Cardiac septum (tissue), 1 donor: ENCODE results near the gene AWAT2. TPM values are rescaled to one million over a fixed set of nuclear protein-coding genes. Genes with fewer than 3 reads are reported as not detected.

Experiments used
- DNase-seq: peaks from one replicate; pipeline ENCODE4 v3.0.0-alpha.2; 2020; ENCODE audit warnings: low spot score
- intact Hi-C: fragments of 100-400 bp; cut with DNase I; formaldehyde crosslinking; loops from one replicate; pipeline ENCODE4 v1.14.0; 2022
- total RNA-seq: library from RNA; stranded (reverse); fragmentation: NEBNext Ultra II Directional; extraction: Animal tissue kit (Norgen Biotek cat#: 25700); gene quantifications from one replicate; pipeline ENCODE4 v1.2.1, GENCODE V29; 2021
- donor health status: DM: no; HTN: no; CAD: no.

The AWAT2 gene
- total RNA-seq, 1 donor from 2014 or later: not detected

DNA sequence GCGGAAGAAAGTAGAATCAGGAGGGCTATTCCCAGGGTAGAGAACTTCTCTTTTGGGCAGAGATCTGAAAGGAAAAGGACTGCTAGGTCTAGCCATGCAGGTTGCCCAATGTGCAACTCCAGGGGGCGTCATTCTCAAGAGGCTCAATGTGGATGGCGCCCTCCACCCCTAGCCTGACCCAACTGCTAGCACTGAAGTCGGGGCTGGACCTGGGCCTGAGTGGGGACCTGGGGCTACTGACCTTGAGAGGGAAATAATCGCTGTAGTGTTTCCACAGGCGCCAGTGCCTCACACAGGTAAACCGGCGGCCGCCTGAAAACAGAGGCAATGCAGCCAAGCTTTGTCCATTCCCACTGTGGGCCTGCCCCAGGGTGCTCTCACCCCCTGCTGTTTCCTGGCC is 6.1 kb downstream of the AWAT2 start:
- no peak for DNase-seq
- intact Hi-C loops: no loop called here

DNA sequence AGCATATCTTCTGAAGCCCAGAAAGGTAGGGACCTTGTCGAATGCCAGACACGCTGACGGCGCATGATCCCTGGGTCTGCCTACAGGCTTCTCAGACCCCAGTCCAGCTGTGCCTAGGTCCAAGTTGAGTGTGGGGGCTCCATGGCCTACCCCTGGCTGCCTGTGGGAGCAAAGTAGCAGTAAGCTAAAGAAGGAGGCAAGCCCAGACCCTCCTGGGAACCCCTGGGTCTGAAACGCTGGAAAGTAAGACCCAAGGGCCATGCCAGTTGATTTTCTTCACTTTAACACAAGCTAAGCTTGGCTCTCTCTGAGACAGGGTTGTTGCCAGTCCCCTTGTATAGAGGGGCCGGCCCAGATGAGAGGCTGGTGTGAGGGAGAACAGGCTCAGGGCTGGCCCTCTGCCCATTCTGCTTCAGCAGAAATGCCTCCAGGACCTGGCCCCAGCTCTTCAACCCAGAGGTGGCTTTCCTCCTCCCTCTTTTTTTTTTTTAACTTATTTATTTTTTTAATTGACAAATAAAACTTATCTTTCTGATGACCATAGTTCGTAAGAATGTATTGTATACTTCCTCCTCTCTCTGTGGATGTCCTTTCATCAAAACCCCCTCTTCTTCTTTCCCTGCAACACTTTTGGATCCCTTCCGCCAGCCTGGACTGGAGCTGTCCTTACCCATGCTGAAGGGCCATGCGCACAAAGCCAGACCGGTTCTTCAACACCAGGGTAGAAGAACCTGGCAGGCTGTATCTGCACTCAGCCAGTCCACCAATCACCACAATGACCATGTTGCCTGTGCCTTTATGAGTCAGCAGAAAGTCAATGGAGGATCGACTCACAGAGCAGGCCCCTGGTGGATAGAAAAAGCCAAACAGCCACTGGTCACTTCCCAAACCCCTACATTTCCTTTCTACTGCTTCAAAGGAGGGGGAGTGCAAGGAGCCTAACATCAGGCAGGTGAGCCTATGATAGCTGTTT is 7.1 kb downstream of the AWAT2 start:
- intact Hi-C loops: no loop called here
- no peak for DNase-seq

DNA sequence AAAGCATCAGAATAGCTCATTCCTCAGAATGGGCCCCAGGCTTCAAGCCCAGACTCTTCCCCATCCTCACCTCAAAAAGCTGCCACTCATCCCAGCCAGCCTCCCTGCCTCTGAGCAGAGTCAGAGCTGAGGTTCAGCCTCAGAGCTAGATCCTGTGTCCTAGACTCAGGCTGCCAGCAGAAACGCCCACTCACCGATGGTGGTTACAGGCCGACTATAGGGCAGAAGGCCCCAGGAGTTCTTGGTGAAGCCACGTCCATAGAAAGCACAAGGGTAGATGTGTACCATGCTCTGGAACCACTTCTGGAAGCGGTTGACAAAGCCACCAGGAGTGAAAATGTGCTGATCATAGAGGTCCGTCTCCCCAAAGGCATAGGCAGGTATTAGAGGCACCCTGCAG is 7.7 kb downstream of the AWAT2 start:
- DNase-seq: no peak
- intact Hi-C loops: no loop called here

DNA sequence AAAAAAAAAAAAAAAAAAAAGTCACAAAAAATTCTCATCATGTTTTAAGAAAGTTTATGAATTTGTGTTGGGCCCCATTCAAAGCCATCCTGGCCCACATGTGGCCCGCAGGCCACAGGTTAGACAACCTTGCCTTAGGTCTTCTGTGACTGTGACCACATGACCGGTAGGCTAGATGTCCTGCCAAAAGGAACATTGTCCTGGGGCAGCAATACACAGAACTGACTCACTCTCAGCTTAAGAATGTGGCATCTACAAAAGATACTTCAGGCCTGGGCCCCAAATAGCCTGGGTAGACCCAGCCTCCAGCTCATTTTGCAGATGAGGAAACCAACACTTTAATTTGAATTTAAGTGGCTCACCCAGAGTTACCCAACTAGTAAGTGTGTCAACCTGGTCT is 10.0 kb downstream of the AWAT2 start:
- intact Hi-C loops: loop anchor here (10.0 kb wide), 1 partner anchor 425 kb away; the partner anchor contains the start of gene EDA
- DNase-seq: no peak

DNA sequence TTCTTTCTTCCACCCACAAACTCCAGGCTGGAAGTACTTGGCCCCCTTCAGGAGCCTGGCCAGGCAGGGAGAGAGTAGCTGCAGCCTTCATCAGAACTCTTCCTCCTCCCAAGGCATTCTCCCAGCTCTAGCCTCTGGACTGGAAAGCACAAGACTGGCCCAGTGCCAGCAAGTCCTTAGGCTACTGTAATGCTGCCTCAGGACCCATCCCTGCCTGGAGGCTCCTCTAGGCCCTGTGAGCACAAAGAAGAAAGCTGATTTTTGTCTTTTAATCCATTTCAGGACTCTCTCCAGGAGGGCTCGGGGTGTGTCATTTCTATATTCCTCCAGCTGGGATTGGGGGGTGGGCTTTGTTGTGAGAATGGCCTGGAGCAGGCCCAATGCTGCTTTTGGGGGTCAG is 10.8 kb downstream of the AWAT2 start:
- intact Hi-C loops: loop anchor here (10.0 kb wide), 1 partner anchor 424 kb away; the partner anchor contains the start of gene EDA
- DNase-seq: no peak

DNA sequence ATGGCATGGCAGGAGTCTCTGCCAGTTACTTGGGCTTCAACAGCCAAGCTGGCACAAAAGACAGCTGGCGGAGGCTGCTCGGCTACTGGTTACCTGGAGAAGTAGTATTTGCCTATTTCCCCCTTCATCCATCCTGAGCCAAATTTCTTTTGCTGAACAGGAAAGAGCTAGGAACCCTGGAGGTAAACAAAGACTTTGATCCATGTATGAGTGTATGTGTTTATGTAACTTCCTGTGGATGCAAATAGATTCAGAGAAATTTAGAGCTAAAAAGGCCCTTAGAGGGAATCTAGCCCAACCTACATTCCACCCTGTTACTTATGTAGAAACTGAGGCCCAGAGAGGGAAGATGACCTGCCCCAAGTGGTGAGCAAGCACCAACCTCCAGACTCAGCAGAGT is 11.2 kb downstream of the AWAT2 start:
- intact Hi-C loops: loop anchor here (10.0 kb wide), 1 partner anchor 424 kb away; the partner anchor contains the start of gene EDA

DNA sequence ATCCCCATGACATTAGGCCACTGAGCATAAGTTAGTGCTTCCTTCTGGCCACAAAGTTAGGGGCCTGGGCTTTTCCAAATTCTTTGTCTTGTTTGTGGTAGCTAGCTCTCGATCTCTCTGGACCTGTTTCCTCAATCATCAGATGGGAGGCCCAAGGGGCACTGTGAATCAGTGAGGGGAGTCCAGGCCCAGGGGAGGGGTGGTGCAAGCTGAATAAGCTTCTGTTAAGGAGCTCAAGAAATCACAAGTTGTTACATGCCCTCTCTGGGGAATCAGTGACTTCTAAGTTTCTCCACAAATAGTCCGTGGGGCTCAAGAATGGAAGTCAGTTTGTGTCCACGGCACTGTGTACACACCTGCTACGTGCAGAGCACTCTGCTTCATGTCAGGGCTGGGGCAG is 15.1 kb downstream of the AWAT2 start:
- no peak for DNase-seq
- intact Hi-C loops: loop anchor here (5.0 to 10.0 kb wide), 2 partner anchors 420 to 607 kb away; partner anchors contain the start of gene EDA

More for the DNA sequence above, 11.2 kb downstream of the AWAT2 start:
- DNase-seq: no peak

DNA sequence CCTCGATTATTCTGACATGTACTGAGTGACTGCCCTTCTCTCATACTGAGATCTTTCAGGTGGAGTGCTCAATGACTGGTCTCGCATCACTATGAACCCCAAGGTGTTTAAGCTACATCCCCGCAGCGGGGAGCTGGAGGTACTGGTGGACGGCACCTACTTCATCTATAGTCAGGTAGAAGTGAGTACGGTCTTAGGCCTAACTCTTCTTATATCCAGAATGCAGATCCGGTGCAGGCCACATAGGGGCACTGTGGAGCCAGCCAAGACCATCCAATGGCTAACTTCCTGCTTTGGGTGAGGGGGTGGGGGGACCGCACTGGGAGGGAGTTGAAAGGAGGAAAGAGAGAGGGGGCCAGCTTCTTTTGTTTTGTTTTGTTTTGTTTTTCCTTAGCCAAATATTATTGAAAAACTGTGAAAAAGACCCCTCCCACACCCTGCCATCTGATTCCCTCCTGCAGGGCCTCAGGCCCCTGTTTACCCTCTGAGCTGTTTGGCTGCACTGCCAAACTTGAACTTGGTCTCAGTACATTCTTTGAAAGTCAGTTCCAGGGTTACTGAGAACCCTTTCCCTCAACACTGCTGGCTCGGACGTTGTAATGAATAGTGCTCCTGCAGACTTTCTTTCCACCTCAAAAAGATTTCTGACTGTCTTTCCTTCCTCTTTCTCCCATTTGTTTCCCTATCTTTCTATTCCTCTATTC is 16.2 kb downstream of the AWAT2 start:
- no peak for DNase-seq
- intact Hi-C loops: loop anchor here (5.0 to 10.0 kb wide), 2 partner anchors 419 to 606 kb away; partner anchors contain the start of gene EDA

DNA sequence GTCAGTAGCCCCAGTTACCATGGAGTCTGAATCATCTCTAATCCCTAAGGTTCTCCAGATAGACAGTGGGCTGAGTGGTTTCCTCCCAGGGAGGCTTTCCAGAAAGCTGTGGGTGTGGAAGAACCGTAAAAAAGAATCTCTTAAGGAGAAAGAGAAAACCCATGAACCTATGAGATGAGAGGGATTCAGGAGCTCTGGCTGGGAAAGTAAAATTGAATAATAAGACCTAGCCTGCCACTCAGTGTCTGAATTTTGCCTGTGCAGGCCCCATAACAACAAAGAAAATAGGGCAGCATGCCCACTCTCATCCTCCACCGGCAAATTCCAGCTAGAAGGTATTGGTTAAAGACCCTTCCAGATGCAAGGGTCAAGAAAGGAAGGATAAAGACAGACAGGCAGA is 16.9 kb downstream of the AWAT2 start:
- no peak for DNase-seq
- intact Hi-C loops: loop anchor here (5.0 to 10.0 kb wide), 2 partner anchors 418 to 605 kb away; partner anchors contain the start of gene EDA

DNA sequence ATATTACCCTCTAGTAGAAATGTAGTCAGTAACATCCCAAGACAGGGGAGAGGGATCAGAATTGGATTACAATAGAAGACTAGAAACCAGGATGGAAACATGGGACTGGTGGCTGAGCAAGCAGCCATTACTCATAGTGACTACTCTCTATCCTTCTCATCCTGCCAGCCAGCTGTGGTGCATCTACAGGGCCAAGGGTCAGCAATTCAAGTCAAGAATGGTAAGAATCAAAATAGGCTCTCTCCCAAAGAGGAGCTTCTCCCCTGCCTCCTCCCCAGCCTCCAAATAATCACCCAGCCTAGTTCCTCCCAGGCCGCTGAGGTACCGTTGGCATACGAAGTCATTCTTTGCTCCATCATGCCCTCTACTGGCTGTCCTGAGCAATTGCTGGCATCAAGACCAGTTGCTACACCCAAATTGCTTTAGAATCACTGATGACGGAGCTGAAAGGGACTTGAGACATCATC is 19.4 kb downstream of the AWAT2 start:
- intact Hi-C loops: loop anchor here (2.0 to 10.0 kb wide), 5 partner anchors 66 to 603 kb away; partner anchors contain the start of gene EDA
- DNase-seq: no peak

DNA sequence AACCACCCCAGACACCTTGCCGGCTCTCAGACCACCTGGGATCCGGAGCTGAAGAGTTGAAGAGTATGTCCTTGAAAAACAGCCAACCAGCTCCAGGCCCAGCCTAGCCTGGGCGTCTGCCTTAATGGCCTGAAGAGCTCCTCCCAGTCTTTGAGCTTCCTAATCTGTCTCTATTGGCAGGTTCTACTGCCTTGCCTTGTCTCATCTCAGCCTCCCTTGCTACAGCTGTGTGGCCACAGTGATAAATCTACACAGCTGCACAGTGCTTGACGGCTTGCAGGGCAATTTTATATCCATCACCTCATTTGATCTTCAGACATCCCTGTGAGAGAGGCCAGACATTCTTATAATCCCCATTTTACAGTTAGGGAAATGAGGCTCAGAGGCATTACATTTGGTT is 19.9 kb downstream of the AWAT2 start:
- intact Hi-C loops: loop anchor here (2.0 to 10.0 kb wide), 5 partner anchors 67 to 603 kb away; partner anchors contain the start of gene EDA
- no peak for DNase-seq

DNA sequence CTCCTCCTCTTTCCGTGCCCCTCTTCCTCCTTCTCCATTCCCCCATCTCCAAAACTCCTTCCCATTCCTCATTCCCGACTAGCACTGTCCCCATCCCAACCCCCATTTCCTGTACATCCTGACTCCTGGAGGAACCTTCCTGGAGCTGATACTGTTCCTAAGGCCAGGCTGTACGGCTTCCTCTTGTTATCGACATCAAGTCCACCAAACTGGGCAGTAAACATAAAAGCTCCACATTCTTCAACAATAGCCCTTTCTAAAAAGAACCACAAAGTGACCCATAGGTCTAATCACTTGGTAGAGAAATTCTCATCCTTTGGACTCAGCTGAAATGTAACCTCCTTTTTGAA is 22.9 kb downstream of the AWAT2 start:
- intact Hi-C loops: no loop called here
- DNase-seq: no peak

DNA sequence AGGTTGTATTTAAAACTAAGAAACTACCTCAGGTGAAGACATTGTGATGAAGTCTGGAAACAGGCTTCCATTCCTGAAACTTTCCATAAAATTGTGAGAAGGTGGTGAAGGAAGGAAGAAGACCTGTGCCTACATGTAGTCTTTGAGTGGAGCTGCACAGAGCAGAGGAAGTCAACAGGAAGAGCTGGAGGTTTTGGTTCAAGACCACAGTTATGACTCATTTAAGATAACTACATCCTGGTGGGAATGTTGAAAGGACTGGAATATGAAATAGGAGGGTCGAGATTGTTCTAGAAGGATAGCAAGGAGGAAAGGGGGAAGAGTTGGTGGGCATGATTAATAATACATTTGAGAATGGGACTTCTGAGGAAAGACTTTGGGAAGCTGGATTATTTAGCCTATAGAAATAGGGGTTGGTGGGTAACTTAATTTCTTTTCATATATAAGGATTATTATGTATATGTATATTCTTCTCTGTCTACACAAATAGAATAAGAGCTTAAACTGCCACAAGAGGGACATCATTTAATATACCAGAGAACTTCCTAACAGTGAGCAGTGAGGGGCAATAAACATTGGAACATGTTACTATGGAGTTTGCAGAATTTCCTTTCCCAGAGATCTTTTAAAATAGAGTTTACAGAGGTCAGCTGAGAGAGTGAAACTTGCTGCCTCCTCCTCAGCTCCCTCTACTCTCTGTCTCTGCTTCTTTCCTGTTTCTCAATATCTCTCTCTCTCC is 23.5 kb downstream of the AWAT2 start:
- intact Hi-C loops: no loop called here
- DNase-seq: no peak

DNA sequence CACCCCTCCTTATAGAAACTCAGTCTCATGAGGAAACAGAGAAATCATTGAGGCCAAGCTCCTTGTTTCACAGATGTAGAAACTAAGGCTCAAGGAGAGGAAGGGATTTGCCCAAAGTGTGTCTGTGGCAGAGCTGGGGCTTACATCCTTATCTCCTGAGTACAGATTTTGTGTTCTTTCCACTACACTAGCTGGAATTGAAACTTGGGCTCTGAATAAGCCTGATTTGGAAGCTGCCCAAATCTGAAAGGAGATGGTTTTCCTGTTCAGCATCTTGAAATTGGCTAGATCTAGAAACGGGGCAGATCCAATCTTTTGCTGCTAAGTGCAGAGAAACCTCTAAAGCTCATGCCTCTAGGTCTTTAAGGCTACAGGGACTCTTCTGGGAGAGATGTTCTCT is 24.3 kb downstream of the AWAT2 start:
- no peak for DNase-seq
- intact Hi-C loops: no loop called here

DNA sequence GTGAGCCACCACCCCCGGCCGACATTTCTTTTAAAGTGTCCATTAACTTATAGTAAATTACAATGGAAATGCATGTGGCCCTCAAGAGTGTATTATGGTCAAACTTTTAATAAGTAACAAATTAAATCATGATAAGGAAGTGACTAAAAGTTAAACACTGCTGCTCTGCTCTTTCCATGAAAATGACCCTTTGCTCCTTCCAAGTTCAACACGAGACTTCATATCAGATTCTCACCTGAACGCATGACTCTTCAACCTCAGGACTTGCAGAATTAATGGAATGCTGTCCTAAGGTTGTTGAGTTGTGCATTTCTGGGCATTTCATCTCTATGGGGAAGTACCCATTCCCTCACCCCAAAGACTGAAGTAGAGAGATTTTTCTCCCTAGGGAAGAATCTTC is 27.1 kb downstream of the AWAT2 start:
- intact Hi-C loops: no loop called here
- DNase-seq: no peak

DNA sequence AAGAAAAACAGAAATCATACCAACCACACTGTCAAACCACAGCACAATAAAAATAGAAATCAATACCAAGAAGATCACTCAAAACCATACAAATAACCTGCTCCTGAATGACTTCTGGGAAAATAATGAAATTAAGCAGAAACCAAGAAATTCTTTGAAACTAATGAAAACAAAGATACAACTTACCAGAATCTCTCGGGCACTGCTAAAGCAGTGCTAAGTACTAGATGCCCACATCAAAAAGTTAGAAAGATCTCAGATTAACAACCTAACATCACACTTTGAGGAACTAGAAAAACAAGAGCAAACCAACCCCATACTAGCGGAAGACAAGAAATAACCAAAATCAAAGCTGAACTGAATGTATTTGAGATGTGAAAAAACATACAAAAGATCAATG is 33.2 kb downstream of the AWAT2 start:
- intact Hi-C loops: no loop called here
- no peak for DNase-seq

DNA sequence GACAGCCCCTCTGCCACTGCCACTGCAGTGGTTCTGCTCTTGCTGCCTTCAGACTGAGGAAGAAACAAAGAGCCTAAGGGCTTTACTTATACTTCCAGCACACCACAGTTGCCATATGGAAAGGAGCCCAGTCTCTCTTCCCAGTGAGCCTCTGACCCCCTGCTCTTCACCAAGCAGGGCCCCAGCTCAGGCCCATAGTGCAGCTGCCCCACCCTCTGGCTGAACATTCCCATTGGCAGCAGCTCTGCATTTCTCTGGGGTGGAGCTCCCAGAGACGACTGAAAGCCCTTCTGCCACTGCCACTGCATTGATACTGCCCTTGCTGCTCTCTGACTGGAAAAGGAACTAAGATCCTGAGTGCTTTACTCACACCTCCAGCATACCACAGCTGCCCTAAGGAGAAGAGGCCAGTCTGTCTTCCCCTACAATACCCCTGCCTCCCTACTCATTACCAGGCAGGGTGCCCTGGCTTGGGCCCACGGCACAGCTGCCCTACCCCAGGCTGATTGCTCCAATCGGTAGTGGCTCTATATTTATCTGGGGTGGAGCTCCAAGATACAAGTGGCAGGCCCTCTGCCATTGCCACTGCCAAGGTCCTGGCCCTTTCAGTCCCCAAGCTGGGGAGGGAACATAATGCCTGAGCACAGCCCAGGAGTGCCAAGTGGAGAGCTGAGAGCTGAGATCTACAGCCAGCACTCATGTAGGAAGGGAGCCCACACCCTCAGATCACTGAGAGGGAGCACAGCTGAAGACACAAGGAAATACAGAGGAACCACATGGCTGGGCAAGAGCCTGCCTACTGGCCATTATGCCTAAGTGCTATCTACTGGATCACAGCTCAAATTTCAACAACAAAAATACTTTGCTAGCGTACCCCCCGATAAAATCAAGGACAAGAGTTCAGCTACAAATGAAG is 36.0 kb downstream of the AWAT2 start:
- intact Hi-C loops: no loop called here
- DNase-seq: no peak

DNA sequence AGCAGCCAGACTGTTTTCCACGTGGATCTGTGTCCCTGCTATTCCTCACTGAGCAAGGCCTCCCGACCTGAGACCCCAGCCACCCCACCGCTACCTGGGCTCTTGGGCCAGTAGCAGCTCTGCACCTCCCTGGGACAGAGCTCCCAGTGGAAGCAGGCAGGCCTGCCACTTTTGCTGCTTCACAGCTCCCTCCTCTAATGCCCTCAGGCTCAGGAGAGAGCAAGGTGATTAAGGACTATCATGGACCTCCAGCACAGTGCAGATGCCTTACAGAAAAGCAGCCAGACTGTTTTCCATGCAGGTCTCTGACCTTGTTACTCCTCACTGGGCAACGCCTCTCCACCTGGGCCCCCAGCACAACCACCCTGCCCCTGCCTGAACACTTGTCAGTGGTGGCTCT is 37.0 kb downstream of the AWAT2 start:
- intact Hi-C loops: no loop called here
- no peak for DNase-seq

DNA sequence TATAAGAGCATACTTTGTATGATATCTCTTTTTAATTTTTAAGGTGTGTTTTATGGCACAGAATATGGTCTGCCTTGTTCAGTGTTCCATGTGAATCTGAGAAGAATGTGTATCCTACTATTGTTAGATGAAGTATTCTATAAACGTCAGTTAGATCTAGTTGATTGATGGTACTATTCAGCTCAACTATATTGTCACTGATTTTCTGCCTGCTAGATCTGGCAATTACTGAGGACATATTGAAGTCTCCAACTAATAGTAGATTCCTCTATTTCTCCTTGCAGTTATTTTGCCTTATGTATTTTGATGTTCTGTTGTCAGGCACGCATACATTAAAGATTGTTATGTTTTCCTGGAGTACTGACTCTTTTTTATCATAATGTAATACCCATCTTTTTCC is 39.8 kb downstream of the AWAT2 start:
- DNase-seq: no peak
- intact Hi-C loops: no loop called here
